Hematopoietic multipotent progenitor cell treated with erythropoietin and hydrocortisone succinate and interleukin-3 and kit ligand, for 4 days (in vitro differentiated cells): Measurements from ENCODE around the gene EGFL7.

Experiments used
- DNase-seq: peaks from one replicate; pipeline ENCODE4 v3.0.0-alpha.2; 2015

The EGFL7 gene

DNA sequence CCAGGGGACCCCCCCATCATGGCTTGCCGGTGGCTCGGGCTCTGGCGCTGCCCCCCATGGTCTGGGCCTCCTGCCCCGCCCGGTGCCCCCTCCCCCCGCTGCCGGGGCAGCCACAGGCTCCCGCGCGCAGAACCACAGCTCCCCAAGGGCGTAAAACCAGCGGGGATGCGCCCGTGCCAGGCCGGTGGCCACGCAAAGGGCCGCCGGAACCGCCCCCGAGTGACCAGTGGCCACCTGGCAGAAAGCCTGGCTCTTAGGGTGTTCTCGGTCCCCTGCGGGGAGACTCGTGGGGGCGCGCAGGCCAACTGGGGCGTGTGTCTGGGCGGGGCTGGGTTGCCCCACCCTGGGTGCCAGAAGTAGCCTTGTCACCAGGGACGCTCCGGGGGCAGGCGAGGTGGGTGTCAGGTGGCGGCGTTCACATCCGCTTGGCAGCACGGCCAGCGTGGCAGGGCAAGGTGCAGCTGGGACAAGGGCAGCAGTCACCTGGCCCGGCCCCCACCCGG lies 25.1 kb downstream of the EGFL7 start:
- DNase-seq, result peak; percentile 46

DNA sequence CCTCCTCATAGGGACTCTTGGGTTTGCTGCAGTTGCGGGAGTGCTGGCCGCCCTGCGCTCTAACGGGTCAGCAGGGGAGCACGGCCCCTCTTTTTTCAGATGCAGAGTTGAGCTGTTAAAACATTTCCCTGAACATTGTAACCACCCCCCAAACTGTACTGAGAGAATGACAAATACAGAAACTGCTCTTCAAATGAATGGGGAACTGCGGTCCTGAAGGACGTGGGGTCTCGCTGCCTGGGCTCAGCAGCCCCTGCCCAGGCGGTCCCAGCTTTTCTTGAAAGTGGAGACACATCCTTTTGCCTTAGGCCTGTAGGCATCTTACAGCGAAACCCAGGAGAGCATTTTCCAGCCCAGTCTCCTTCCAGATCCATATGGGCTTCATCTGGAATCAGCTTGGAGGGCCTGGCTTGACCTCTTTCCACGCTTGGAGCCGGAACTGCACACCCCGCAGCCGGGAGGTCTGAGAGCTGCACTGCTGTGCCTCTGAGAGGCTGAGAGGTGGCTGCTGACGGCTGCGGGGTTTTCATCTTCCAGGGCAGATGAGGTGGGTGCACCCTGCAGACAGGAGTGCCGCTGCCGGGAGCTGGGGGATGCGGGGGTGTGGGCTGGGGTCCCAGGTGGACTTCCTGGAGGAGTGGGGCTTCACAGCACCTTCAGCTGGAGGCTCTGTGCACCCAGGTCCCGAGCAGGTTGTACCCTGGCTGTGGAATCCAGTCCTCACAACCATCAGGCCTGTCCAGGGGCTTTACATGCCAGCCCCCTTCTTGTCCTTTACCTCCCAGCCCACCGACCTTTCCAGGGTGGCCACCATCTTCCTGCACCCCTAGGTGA lies 25.8 kb downstream of the EGFL7 start:
- DNase-seq, result peak; percentile 35

DNA sequence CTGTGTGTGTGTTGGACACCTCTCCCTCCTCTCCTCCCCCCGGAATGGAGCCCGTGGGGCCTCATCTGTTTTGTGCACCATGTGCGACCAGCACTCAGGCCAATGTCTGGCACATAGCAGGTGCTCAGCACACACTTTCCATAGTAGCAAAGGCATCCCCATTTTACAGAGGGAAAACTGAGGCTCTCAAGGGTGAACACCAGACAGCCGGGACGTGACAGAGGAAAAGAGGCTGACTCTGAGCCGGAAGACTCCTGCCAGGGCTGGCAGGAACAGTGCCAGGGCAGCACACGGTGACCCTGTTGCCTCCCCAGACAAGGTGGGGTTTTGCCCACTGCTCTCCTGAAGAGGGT lies 26.4 kb downstream of the EGFL7 start:
- DNase-seq, result no peak

DNA sequence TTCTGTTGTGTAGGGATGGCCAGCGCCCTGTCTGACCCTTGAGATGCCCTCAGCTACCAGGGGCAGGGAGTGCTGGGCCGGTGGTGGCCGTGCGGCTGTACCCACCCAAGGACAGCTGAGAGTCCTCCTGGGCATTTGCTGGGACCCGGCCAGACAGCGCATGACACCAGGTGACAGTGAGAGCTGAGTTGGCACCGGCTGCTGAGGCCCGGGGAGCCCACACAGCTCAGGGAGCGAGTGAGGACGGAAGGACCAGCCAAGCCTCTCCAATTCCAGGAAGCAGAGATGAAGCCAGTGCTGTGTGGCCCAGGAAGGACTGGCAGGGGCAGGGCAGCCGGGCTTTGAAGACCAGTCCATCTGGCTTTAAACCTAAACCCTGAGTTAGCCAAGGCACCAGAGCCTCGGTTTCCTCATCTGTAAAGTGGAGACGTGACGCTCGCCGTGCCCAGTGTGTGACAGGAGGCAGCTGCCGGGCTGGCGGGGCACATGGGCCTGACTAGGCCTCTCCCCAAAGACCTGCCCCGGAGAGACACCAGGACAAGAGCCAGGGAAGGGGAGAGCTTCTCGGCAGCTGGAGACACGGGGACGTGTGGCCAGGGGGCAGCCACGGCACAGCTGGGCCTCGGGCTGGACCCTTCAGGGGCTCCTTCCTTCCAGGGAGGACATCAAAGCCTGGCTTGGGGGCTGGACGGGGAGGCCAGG lies 27.5 kb downstream of the EGFL7 start:
- DNase-seq, result no peak

GRCh38 chr9:136690806-136691261 lies 28.1 kb downstream of the EGFL7 start:
- DNase-seq, result no peak

DNA sequence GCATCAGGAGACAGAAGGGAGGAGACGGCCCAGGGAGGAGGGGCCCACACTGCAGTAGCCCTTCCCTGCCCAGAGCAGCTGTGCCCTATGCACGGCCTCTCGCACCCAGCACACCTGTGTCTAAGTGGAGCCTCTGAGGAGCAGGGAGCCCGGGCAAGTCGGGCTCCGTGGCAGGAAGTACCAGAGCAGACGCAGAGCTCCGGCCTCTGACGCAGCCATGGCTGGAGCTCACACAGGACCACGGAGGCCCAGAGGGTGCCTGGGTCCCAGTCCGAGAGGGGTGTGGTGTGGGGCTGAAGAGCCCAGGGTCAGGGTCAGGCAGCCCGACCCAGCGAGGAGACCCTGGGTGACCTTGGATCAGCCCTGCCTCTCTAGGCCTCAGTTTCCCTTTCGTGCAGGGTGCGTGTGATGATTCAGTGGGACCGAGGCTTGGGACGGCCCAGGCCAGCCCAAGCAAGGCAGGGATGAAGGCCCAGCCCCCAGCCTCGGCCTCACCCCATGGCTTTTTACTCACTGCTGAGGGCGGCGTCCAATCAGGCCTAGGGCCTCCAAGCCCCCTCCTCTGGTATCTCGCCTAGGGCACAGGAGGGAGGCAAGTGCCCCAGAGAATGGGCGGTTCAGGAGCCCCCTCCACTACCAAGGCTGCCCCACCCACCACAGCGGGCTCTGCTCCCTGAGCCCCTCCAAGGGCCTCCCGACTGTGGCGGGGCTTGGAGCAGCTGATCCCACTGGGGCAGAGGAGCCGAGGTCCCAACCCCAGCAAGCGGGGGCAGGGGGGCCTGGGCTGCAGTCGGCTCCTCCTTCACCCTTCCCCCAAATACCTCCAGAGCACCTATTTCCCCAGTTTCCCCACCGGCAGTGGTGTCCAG lies 28.8 kb downstream of the EGFL7 start:
- no peak for DNase-seq

DNA sequence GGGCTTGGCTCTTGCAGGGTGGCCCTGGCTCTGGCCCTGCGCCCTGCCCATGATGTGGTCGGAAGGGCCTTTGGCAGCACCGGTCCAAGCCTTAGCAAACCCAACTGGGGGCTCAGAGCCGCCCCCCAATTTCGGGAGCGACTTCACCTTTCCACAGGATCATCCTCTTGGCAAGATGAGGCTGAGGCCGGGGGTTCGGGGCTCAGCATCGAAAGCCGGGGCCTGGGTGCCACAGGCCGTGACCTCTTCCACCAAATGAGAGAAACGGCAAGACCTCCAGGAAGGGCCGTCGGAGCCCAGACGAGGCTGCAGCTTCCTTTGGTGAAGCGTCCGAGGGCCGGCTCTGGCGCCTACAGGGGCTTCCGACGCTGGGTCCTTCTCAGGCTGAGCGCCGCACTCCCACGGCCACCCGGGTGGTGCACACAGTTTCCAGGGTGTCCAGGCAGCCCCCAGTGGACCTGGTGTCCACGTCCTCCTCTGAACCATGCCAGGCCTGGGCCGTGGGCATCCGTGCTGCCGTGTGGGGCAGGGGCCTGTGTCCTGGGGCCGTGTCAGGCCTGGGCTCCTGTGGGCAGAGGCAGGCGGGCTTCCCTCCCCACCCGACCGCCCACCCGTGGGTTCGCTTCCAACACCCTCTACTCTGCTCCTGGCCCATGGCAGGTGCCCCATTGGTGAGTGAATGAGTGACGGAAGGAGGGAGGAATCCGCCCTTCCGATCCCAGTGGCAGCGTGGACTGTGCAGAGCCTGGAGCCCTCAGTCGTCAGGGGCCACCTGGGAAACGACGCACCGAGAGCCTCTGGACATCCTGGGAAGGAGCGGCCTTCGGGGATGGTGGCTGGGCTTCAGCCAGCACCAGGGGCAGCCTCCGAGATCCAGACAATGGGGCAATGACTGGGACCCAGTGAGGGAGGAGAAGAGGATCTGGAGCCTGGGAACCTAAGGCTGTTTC lies 29.7 kb downstream of the EGFL7 start:
- DNase-seq, result no peak

- no peak for DNase-seq
Observed at GRCh38 chr9:136693135-136693489, 30.4 kb downstream of the EGFL7 start.

DNA sequence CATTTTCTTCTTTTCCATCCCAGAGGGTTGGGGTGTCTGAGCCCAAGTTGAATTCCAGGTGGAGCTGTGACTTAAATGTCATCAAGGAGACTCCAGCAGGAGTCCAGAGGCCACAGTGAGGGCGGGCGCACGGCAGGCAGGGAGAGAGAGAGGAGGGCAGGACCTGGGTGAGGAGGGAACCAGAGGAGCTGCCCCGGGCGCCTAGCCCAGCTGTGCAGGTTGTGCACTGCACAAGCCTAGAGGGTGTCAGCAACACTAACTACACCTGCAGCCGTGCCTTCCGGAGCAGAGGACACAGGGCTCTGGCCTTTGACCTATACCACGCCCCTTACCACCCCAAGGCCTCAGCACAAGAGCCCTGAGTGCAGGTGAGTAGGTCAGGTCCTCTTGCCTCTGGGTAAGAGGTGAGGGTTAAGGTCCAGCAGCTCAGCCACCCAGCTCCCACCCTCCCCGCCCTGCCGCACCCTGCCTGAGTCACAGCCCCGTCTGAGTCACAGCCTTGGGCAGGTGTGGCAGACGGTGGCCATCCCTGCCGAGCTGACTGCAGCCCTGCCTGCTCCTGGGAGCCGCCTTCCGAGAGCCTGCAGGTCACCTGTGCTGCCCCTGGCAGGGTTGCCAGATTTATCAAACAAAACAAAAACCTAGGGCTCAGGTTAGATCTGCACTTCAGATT lies 30.9 kb downstream of the EGFL7 start:
- DNase-seq, result no peak

- peak; percentile 84 for DNase-seq
Observed at GRCh38 chr9:136694163-136694871, 31.6 kb downstream of the EGFL7 start.

- no peak for DNase-seq
Observed at GRCh38 chr9:136694872-136695247, 32.1 kb downstream of the EGFL7 start.

DNA sequence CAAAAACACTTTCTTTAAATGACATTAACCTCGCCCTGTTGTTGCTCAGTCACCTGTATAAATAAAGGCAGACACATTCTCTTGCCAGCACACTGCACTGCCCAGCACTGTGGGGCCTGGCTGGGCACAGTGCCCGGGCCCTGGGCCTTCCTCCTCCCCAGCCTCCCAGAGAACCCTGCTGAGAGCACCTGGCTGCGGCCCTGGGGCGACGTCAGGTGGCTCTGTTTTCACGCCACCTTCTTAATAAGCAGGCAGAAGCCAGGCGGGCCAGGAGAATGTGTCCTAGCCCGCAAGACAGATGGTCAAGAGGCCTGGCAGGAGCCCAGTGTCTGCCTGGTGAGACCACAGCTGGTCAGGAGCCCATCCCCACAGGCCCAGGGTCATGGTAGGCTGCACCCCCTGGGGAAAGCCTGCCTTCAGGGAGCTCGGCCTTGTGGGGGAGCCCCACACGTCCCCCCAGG lies 32.7 kb downstream of the EGFL7 start:
- no peak for DNase-seq

- no peak for DNase-seq
Observed at GRCh38 chr9:136695955-136696354, 33.2 kb downstream of the EGFL7 start.

DNA sequence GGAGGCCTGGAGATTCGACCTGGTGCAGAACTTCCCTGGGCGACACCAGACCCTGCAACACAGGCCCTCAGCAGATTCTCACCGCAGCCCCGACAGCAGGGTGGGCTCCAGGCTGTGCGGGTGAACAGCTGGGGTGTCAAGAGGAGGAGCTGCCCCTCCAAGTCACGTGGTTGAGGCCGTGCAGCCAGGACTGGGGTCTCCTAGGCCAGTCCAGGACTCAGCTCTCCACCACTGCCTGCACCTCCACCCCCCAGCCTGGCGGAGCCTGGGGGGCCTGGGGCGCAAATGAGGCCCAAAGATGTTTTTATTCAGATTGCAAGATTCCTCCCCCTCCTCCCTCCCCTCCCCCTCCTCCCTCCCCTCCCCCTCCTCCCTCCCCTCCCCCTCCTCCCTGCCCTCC lies 33.8 kb downstream of the EGFL7 start:
- peak; percentile 15 for DNase-seq

DNA sequence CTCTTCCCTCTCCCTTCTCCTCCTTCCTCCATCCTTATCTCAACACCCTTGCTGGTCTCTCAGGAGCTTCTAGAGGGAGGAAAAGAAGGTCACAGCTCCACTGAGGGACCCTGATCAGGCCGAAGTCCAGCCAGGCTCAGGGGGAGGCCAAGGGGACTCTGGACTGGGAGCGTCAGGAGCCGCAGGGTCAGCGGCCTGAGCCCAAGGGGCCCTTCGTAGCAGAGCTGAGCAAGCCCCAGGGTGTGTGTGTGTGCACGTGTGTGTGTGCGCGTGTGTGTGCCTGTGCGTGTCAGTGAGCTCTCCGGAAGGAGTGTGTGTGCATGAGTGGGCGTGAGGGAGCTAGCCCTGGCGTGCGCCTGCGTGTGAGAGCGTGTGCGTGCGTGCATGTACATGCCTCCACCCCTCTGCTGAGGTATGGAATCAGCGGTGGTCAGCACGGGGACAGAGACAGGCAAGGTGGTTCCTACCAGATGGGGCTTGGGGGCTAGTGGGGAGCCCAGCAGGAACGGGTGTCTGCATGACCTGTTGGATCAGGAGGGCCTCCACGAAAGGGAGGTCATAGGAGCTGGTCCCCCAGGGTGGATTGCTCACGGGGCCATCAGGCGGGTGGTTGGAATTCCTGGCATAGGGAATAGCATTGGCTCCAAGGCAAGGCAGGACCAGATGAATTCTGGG lies 34.6 kb downstream of the EGFL7 start:
- peak; percentile 22 for DNase-seq

DNA sequence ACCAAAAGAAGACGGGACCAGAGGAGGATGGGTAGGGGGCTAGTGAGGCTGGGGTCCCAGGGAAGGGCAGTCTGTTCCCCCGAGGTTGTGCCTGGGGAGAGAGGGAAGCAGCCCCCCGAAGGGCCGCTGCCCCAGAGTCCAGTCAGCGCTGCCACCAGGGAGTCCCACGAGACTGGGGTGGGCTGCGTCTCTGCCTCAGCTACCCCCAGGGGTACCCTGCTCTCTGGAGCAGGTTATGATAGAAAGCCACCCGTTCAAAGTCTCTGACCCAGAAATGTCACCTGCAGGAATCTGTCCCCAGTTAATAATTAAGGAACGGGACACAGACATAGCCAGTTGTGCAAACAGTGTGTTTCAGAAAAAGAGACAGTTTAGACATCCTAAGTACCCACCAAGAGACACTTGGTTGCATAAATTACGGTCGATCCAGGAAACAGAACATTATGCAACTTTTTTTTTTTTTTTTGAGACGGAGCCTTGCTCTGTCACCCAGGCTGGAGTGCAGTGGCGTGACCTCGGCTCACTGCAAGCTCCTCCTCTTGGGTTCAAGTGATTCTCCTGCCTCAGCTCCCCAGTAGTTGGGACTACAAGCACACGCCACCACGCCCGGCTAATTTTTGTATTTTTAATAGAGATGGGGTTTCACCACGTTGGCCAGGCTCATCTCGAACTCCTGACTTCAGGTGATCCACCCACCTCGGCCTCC lies 35.3 kb downstream of the EGFL7 start:
- peak; percentile 77 for DNase-seq

DNA sequence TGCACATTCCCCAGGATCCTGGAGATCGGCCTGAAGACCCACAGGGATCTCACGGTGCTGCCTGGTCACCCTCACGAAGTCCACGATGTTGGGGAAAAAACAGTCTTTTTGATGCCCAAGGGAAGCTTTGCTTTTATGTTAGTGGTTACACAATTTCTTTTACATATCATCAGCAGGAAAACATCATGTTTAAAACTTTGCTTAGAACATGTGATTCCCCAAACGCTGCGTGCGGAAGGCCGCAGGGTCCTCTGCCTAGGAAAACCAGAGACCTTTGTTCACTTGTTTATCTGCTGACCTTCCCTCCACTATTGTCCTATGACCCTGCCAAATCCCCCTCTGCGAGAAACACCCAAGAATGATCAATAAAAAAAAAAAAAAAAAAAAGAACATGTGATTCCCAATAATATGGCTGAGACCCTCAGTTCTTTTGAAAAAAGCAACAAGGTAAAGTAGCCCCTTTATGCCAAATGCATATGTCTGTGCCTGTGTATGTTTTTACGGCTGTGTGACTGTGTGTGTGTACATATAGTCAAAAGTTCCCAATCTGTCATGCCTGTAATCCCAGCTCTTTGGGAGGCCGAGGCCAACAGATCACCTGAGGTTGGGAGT lies 36.0 kb downstream of the EGFL7 start:
- no peak for DNase-seq

GRCh38 chr9:136700304-136700703 lies 37.6 kb downstream of the EGFL7 start:
- DNase-seq, result no peak
